ENCODE results near the gene CPEB2.

CPEB2 gene

DNA sequence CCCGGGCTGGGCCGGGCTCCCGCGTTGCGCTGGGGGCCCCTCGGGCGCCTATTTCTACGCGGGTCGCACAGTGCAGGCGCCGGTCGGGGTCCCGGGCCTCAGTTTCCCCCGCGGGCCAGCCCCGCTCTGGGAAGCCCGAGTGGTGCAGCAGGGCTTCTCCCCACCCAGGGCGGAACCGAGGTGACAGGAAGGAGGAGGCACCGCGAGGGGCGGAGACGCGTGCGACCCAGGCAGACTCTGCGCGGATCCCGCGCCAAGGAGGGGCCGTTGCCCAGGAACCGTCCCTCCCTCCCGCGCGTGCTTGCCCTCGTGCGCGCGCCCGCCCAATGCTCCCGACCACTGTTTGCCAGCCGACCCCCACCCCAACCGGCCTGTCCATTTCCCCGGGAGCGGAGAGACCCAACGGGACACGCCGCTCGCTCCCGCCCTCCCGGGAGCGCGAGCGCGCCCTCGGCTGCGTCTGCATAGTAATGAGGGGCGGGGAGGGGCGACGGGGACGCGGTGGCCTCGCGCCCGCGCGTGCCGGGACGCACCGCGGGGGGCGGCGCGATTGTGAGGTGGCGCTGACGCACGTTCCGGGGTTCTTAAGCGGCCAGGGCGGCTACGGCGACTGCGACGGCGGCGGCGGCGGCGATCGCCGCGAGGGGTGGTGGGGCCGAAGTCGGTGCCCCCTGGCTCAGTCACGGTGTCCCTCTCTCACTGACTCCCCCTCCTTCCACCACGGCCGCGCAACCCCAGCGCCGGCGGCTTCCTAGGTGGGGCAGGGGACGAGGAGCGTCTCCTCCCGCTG is at the start of gene CPEB2:
CPEB2 (plus strand) TSS at position 613 of the 790 bp plus-strand sequence. CDS start 193 bp downstream, outside the sequence.
- peak; percentile 82 for DNase-seq

GRCh38 chr4:14958436-14958835 is 43.8 kb upstream of the CPEB2 start:
- no peak for DNase-seq

- DNase-seq: no peak
These were observed 41.0 kb upstream of the CPEB2 start for GRCh38 chr4:14961292-14961691.

DNA sequence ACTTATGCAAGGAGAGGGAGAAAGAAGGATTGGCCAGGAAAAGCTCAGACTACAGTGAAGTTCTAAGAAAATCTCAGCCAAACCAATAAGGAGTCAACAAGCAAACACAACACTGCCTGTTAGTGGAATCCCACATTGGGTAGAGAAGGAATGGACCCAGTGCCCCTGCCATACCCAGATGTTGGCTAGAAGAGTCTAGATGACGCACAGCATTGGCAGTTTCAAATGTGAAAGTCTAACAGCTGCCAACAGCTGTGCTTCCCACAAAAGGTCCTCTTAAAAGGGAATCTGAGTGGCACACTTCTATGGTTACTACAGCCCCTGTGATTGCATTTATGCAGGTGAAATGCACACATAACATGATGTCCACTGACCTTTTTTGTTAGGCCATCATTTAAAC is 37.2 kb upstream of the CPEB2 start:
- no peak for DNase-seq

- DNase-seq: no peak
These were observed 34.3 kb upstream of the CPEB2 start for GRCh38 chr4:14967982-14968381.

- no peak for DNase-seq
These were observed 24.5 kb upstream of the CPEB2 start for GRCh38 chr4:14977830-14978229.

- no peak for DNase-seq
These were observed 17.8 kb upstream of the CPEB2 start for GRCh38 chr4:14984448-14984847.

DNA sequence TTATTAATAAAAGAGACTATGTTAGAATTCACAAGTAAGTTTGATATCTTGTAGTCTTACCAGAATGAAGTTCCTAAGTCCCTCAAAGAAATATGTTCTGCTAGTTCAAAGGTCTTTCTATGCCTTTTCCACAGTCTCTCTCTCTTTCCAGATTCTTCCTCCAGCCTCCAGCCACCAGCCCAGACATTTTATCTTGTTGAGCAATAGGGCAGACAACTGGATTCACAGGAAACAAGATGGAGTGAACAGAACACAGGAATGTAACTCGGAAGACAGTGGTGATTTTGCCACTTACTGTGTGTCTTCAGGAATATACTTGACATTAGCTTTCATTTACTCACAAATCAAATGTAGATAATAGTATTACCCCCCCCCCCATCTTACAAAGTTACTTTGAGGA is 17.1 kb upstream of the CPEB2 start:
- no peak for DNase-seq

GRCh38 chr4:14985843-14986242 is 16.4 kb upstream of the CPEB2 start:
- no peak for DNase-seq

GRCh38 chr4:14987054-14987453 is 15.2 kb upstream of the CPEB2 start:
- DNase-seq: no peak

DNA sequence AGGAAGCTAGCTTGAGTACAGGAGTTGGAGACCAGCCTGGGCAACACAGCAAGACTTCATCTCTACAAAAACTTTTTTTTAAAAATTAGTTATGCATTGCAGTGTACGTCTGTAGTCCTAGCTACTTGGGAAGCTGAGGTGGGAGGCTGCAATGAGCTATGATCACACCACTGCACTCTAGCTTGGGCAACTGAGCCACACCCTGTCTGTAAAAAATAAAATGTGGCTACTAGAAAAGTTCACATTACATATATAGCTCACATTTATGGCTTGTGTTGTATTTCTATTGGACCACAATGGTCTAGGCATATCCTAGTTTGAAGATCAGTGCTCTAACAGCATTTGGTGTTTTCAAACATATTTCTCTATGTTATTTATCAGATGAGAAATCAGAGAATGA is 11.8 kb upstream of the CPEB2 start:
- DNase-seq: no peak

- DNase-seq: no peak
These were observed 8.0 kb upstream of the CPEB2 start for GRCh38 chr4:14994242-14994641.

DNA sequence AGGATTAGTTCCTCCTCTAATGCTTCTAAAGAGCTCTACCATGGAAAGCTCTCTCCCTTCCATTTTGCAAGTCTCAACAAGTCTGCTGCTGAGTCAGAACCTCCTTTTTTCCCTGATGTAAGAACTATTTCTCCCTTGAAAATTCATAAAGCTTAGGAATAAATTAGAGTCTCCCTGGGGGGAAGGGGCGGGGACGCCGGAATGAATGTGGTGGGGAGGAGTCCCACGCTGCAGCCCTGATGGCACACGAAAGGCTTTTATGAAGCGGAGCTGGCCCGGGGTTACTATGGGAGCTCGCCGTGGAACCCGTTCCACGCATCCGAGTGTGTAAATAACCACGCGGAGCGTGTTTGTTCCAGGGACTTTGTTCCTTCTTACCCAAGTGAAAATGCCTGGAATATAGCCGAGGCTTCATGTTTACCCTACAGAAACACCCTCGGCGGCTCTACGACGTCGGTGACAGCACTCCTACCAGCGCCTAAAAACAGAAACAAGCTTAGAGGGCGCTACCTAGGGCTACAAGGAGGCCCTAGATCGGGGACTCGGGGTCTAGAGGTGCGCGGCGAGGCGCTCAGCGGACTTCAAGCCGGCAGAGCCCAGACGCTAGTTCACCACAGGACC is 923 bp upstream of the CPEB2 start:
- peak; percentile 28 for DNase-seq

DNA sequence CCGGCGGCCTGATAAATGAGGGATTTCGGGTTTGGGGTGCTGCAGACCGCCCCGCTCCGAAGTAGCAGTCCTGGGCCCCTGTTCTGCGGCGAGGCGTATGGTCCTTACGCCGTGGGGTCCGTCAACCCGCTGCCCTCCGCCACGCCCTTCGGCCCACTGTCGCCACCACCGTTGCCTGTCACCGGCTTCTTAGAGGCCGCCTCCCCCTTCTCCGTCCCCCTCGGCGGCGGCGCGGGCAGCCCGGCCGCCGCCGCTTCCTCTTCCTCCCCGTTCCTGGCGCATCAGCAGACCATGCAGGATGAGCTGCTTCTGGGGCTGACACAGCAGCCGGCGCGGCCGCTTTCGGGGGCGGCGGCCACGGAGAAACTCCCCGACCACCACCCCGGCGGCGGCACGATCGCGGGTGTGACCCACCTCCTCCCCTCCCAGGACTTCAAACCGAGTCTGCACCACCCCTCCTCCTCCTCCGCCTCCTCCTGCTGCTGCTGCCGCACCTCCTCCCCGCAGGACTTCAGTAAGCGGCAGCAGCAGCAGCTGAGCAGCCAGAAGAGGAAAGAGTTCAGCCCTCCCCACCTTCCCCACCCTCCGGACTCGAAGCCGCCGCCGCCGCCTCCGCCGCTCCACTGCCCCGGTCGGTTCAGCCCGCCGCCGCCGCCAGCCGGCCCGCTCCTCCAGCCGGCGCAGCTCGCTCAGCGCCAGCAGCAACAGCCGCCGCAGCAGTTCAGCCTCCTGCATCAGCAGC is 549 bp downstream of the CPEB2 start:
- DNase-seq: no peak

DNA sequence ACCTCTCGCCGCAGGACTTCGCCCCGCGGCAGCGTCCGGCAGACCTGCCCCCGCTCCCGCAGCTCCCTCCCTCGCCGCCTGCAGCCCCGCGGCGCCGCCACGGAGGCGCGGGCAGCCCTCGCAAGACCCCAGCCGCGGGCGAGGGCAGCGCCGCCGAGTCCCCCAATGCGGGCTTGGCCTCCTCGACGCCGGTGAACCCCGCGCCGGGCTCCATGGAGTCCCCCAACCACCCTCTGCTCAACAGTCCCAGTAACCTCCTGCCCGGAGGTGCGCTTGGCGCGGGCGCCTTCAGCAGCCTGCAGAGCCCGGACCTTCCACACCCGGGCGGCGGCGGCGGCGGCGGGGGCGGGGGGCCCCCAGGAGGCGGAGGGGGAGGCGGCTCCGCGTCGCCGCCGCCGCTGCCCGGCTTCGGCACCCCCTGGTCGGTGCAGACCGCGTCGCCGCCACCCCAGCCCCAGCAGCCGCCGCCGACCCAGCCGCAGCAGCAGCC is 1.2 kb downstream of the CPEB2 start:
- DNase-seq: no peak

DNA sequence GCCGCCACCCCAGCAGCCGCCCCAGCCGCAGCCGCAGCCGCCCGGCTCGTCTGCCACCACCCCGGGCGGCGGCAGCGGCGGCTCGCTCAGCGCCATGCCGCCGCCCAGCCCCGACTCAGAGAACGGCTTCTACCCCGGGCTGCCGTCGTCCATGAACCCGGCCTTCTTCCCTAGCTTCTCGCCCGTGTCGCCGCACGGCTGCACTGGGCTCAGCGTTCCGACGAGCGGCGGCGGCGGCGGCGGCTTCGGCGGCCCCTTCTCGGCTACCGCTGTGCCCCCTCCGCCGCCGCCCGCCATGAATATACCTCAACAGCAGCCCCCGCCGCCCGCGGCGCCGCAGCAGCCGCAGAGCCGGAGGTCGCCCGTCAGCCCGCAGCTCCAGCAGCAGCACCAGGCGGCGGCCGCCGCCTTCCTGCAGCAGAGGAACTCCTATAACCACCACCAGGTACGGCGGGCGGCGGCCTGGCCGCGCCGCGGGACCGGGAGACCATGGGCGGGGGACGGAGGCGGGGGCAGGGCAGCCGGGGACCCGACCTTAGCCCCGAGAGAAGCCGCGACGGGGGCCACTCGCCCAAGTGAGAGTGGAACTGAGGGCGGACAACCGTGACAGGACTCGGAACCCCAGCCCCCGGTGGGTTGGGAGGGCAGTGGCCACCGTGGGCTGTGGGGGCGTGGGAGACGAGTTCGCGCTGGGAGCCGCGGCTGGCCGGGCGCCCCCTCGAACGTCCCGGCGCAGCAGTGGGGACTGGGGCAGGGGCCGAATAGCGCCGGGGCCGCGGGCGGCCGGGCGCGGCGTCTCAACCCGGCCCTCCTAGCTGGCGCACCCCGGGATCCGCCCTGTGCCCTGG is 1.8 kb downstream of the CPEB2 start:
- DNase-seq: no peak

- no peak for DNase-seq
These were observed 2.5 kb downstream of the CPEB2 start for GRCh38 chr4:15004739-15005301.

GRCh38 chr4:15005474-15006115 is 3.3 kb downstream of the CPEB2 start:
- no peak for DNase-seq

- no peak for DNase-seq
These were observed 4.2 kb downstream of the CPEB2 start for GRCh38 chr4:15006416-15007024.

DNA sequence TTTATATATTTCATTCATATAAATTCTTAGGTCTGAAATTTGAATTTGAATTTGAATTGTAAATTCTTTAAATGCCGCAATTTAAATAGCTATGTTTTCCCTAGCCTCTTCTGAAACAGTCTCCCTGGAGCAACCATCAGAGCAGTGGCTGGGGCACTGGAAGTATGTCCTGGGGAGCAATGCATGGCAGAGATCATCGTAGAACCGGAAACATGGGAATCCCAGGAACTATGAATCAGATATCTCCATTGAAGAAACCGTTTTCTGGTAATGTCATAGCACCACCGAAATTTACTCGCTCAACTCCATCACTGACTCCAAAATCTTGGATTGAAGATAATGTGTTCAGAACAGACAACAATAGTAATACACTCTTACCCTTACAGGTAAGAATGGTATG is 4.9 kb downstream of the CPEB2 start:
- no peak for DNase-seq

GRCh38 chr4:15010038-15010585 is 7.8 kb downstream of the CPEB2 start:
- no peak for DNase-seq
